Measurements from ENCODE around the gene PRDM15.

DNA sequence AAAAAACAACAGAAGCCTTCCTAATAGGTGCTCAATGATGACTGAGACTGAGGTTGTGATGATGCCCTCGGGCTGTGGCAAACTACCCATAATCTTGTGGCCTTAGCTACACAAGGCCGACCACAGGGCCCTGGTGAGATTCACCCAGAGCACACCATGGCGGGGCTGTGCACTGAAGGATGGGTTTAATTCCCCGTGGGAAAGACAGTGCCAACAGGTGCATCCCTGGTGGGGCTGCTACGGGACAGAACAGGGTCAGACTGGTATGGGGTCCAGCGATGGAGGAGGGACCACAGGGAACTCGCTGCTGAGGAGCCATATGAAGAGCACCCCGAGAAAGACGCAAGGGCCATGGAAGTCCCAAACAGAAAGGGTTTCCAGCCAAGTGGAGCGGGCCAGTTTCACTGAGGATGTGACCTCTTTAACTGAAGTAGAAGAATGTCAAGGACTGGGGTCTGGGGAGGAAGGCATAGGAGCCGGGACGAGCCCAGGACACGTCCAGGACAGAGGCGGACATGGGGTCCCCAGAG, 21.3 kb downstream of the PRDM15 start:
- TF ChIP-seq EP300 (IDR thresholded peaks at IDR 0.05) = no peak
- no peak for TF ChIP-seq POLR2AphosphoS5 (IDR thresholded peaks at IDR 0.05)
- TF ChIP-seq CTCF (IDR thresholded peaks at IDR 0.05) = no peak

All from suprapubic skin (tissue), 4 donors.